ENCODE data around the gene KRTAP4-6. TPM values are rescaled to one million over a fixed set of nuclear protein-coding genes. Genes with fewer than 3 reads are reported as not detected.

KRTAP4-6 gene
- total and polyA plus RNA-seq, 2 of the 4 experiments (the other 2 are of a cell fraction), result not detected

GRCh38 chr17:41116297-41116696 lies 24.0 kb downstream of the KRTAP4-6 start:
- Histone ChIP-seq H4K20me1 (ENCODE audit: insufficient read depth, low read length) (no peaks in the 10 kb centered on the region), H3K56ac (ENCODE audit: extremely low read depth, insufficient read depth, low read length) (no peak overlapping the region), H3K27me3 (ENCODE audit: control insufficient read depth, insufficient read depth, low read length) (no peaks in the 10 kb centered on the region), H4K91ac (ENCODE audit: insufficient read depth, low read depth, low read length) (peak overlapping the region; percentile 18; the same call in 1 of the 2 replicates), H3K4ac (ENCODE audit: low read depth, low read length) (no peak overlapping the region), H3K9me1 (ENCODE audit: insufficient read depth, low read length) (no peaks in the 10 kb centered on the region; the same call in 1 of the 2 replicates), H2BK20ac (ENCODE audit: low read depth, low read length) (peak overlapping the region; percentile 34; the same call in 1 of the 2 replicates), H4K8ac (ENCODE audit: low read depth in 2 of 2, low read length in 2 of 2) (no peak overlapping the region; a peak in 1 of 4 replicates), H3K9me3 (ENCODE audit: control insufficient read depth, insufficient read depth, low read length) (no peaks in the 10 kb centered on the region), H2AK5ac (ENCODE audit: low read depth, low read length) (no peak overlapping the region), H3K4me1 (ENCODE audit: control insufficient read depth, insufficient read depth, low read length) (no peaks in the 10 kb centered on the region), H2AK9ac (replicated peaks; ENCODE audit: low read depth, low read length, poor library complexity) (no peak overlapping the region), H2AFZ (replicated peaks; ENCODE audit: low read length, poor library complexity) (no peak overlapping the region), H3K23ac (ENCODE audit: low read depth, low read length) (no peak overlapping the region), H2BK120ac (ENCODE audit: low read depth, low read length) (no peak overlapping the region), H3K14ac (replicated peaks; ENCODE audit: low read depth, low read length) (no peak overlapping the region; the same call in 1 of the 2 replicates), H3K4me3 (ENCODE audit: insufficient read depth, low read depth, low read length) (no peak overlapping the region), H3K79me1 (ENCODE audit: low read depth in 1 of 2, low read length in 2 of 2) (no peaks in the 10 kb centered on the region), H2BK5ac (ENCODE audit: low read depth, low read length, poor library complexity, severe bottlenecking) (no peak overlapping the region), H4K5ac (ENCODE audit: low read depth, low read length) (no peak overlapping the region), H3K27ac (ENCODE audit: insufficient read depth, low read length) (no peak overlapping the region), H3K18ac (ENCODE audit: low read depth, low read length) (peak overlapping the region; percentile 45; the same call in 1 of the 2 replicates), H2BK15ac (ENCODE audit: low read depth, low read length) (no peak overlapping the region), H3K9ac (ENCODE audit: low read depth, low read length) (no peak overlapping the region), H3K36me3 (ENCODE audit: control insufficient read depth, insufficient read depth, low read length) (no peaks in the 10 kb centered on the region), H3K4me2 (ENCODE audit: low read depth, low read length) (no peak overlapping the region)
- in situ Hi-C loops (cut with MboI; ENCODE audit: low sequenced_read_pairs) (no loop called here), dilution Hi-C loops (cut with HindIII; ENCODE audit: low sequenced_read_pairs, unreplicated experiment) (no loop called here), intact Hi-C loops (cut with micrococcal nuclease) (no loop called here)
- BruUV-seq (replicated peaks), result no TSS peak
- TF ChIP-seq MAZ (IDR thresholded peaks at IDR 0.05; ENCODE audit: borderline replicate concordance, low read depth, low read length), result no peak
- no peak for TF ChIP-seq CTCF (conservative IDR thresholded peaks at IDR 0.05; ENCODE audit: low read depth, low read length)
- no peak for TF ChIP-seq MAFK (IDR thresholded peaks at IDR 0.05; ENCODE audit: low read depth, low read length)
- no peak for TF ChIP-seq RFX5 (IDR thresholded peaks at IDR 0.05; ENCODE audit: low read depth, low read length)
- TF ChIP-seq CEBPB (IDR thresholded peaks at IDR 0.05; ENCODE audit: low read depth, low read length), result no peak
- TF ChIP-seq NFE2L2 (IDR thresholded peaks at IDR 0.05; ENCODE audit: low read depth, low read length), result no peak
- no peak for TF ChIP-seq MXI1 (IDR thresholded peaks at IDR 0.05; ENCODE audit: borderline replicate concordance, low read depth, low read length)
- no peak for TF ChIP-seq FOS (IDR thresholded peaks at IDR 0.05; ENCODE audit: low read depth, low read length)
- TF ChIP-seq POLR2A (IDR thresholded peaks at IDR 0.05; ENCODE audit: low read depth, low read length), result no peak
- no peak for TF ChIP-seq RCOR1 (IDR thresholded peaks at IDR 0.05; ENCODE audit: insufficient replicate concordance, low read length)
- TF ChIP-seq RAD21 (IDR thresholded peaks at IDR 0.05; ENCODE audit: low read length), result no peak
- TF ChIP-seq SMC3 (IDR thresholded peaks at IDR 0.05; ENCODE audit: low read depth, low read length), result no peak
- no peak for TF ChIP-seq ELK1 (IDR thresholded peaks at IDR 0.05; ENCODE audit: borderline replicate concordance, low read depth, low read length)
- TF ChIP-seq BHLHE40 (IDR thresholded peaks at IDR 0.05; ENCODE audit: low read depth, low read length), result no peak
- ATAC-seq (ENCODE audit: low read depth) (no peak), DNase-seq (no peak)
- ChIA-PET CTCF (interaction anchor here (0.6 kb wide), 1 partner anchor 108 kb away, joined by 3 read pairs; no protein-coding TSS in a partner anchor), POLR2A (ENCODE audit: unreplicated experiment) (no interaction called here)
- 100% methylated on average over 1 of the region's 5 CpGs; no CpG with 5 or more reads in 1 of the 2 experiments for WGBS, 2 experiments (ENCODE audit: extremely low coverage in 2 of 2, insufficient read length in 1 of 2)
